ENCODE results near the gene KCND2. TPM values are rescaled to one million over a fixed set of nuclear protein-coding genes. Genes with fewer than 3 reads are reported as not detected.

The KCND2 gene
- total RNA-seq, 1 donor from 2014 or later = 3.7 TPM

GRCh38 chr7:120645966-120646365 is 373.0 kb downstream of the KCND2 start:
- no peak for TF ChIP-seq CTCF (IDR thresholded peaks at IDR 0.05; ENCODE audit: unreplicated experiment)
- Mint-ChIP-seq H3K4me3 (no peak overlapping the region), H3K36me3 (no peaks in the 10 kb centered on the region), H3K27me3 (ENCODE audit: low read depth) (peaks cover 2% of the 10 kb centered on the region), H3K4me1 (no peaks in the 10 kb centered on the region), H3K9me3 (peaks cover 7% of the 10 kb centered on the region), H3K27ac (no peak overlapping the region)
- no peak for DNase-seq (ENCODE audit: low spot score in 2 of 2, unreplicated experiment in 2 of 2)

- no peak overlapping the region for H3K4me3 Mint-ChIP-seq
- no peaks in the 10 kb centered on the region for H3K36me3 Mint-ChIP-seq
- H3K9me3 Mint-ChIP-seq = peaks cover 7% of the 10 kb centered on the region
- H3K27ac Mint-ChIP-seq = no peak overlapping the region
- no peak for DNase-seq (ENCODE audit: low spot score in 2 of 2, unreplicated experiment in 2 of 2)
- TF ChIP-seq CTCF (IDR thresholded peaks at IDR 0.05; ENCODE audit: unreplicated experiment) = no peak
- H3K27me3 Mint-ChIP-seq (ENCODE audit: low read depth) = no peaks in the 10 kb centered on the region
- no peaks in the 10 kb centered on the region for H3K4me1 Mint-ChIP-seq
Measured at GRCh38 chr7:120654241-120654640, 381.3 kb downstream of the KCND2 start.

GRCh38 chr7:120658516-120658915 is 385.5 kb downstream of the KCND2 start:
- no peak for TF ChIP-seq CTCF (IDR thresholded peaks at IDR 0.05; ENCODE audit: unreplicated experiment)
- no peak overlapping the region for H3K27ac Mint-ChIP-seq
- H3K9me3 Mint-ChIP-seq = no peaks in the 10 kb centered on the region
- H3K4me3 Mint-ChIP-seq = no peak overlapping the region
- no peaks in the 10 kb centered on the region for H3K27me3 Mint-ChIP-seq (ENCODE audit: low read depth)
- H3K36me3 Mint-ChIP-seq = no peaks in the 10 kb centered on the region
- H3K4me1 Mint-ChIP-seq = no peaks in the 10 kb centered on the region
- no peak for DNase-seq (ENCODE audit: low spot score in 2 of 2, unreplicated experiment in 2 of 2)

GRCh38 chr7:120662291-120662690 is 389.3 kb downstream of the KCND2 start:
- Mint-ChIP-seq H3K36me3 (no peaks in the 10 kb centered on the region), H3K27ac (no peak overlapping the region), H3K27me3 (ENCODE audit: low read depth) (no peaks in the 10 kb centered on the region)

GRCh38 chr7:120665068-120665467 is 392.1 kb downstream of the KCND2 start:
- H3K36me3 Mint-ChIP-seq = no peaks in the 10 kb centered on the region
- H3K4me3 Mint-ChIP-seq = no peak overlapping the region
- no peak for TF ChIP-seq CTCF (IDR thresholded peaks at IDR 0.05; ENCODE audit: unreplicated experiment)
- DNase-seq (ENCODE audit: low spot score in 2 of 2, unreplicated experiment in 2 of 2) = no peak
- no peaks in the 10 kb centered on the region for H3K27me3 Mint-ChIP-seq (ENCODE audit: low read depth)
- H3K27ac Mint-ChIP-seq = no peak overlapping the region
- no peaks in the 10 kb centered on the region for H3K9me3 Mint-ChIP-seq
- no peaks in the 10 kb centered on the region for H3K4me1 Mint-ChIP-seq

More at GRCh38 chr7:120662291-120662690, 389.3 kb downstream of the KCND2 start:
- no peaks in the 10 kb centered on the region for H3K4me1 Mint-ChIP-seq
- no peak for DNase-seq (ENCODE audit: low spot score in 2 of 2, unreplicated experiment in 2 of 2)
- TF ChIP-seq CTCF (IDR thresholded peaks at IDR 0.05; ENCODE audit: unreplicated experiment) = no peak
- H3K4me3 Mint-ChIP-seq = no peak overlapping the region
- H3K9me3 Mint-ChIP-seq = no peaks in the 10 kb centered on the region

- no peak overlapping the region for H3K27ac Mint-ChIP-seq
Measured at GRCh38 chr7:120675076-120675475, 402.1 kb downstream of the KCND2 start.

More at GRCh38 chr7:120675076-120675475, 402.1 kb downstream of the KCND2 start:
- Mint-ChIP-seq H3K9me3 (no peaks in the 10 kb centered on the region), H3K4me3 (no peak overlapping the region), H3K27me3 (ENCODE audit: low read depth) (no peaks in the 10 kb centered on the region), H3K36me3 (no peaks in the 10 kb centered on the region), H3K4me1 (no peaks in the 10 kb centered on the region)
- no peak for DNase-seq (ENCODE audit: low spot score in 2 of 2, unreplicated experiment in 2 of 2)
- no peak for TF ChIP-seq CTCF (IDR thresholded peaks at IDR 0.05; ENCODE audit: unreplicated experiment)
